Measurements from ENCODE around the gene MRPL58. TPM values are rescaled to one million over a fixed set of nuclear protein-coding genes. Genes with fewer than 3 reads are reported as not detected.

The MRPL58 gene
- total RNA-seq, 1 donor from 2014 or later: 16.2 TPM

Other genes starting within 250 kb of the MRPL58 start
- gene NAT9, start 236.3 kb upstream of the MRPL58 start, total RNA-seq (ENCODE audit: unreplicated experiment): 50.1 TPM
- 0.74 TPM for gene GRIN2C, start 152.8 kb upstream of the MRPL58 start, total RNA-seq (ENCODE audit: unreplicated experiment)
- 22.1 TPM for gene FDXR, start 139.7 kb upstream of the MRPL58 start, total RNA-seq (ENCODE audit: unreplicated experiment)
- not detected for gene FADS6, start 119.0 kb upstream of the MRPL58 start, total RNA-seq (ENCODE audit: unreplicated experiment)
- gene USH1G, start 89.4 kb upstream of the MRPL58 start, total RNA-seq (ENCODE audit: unreplicated experiment): 0.18 TPM
- gene OTOP2, start 88.4 kb upstream of the MRPL58 start, total RNA-seq (ENCODE audit: unreplicated experiment): not detected
- not detected for gene OTOP3, start 76.8 kb upstream of the MRPL58 start, total RNA-seq (ENCODE audit: unreplicated experiment)
- 157 TPM for gene HID1, start 39.9 kb upstream of the MRPL58 start, total RNA-seq (ENCODE audit: unreplicated experiment)
- 33.2 TPM for gene CDR2L, start 25.0 kb upstream of the MRPL58 start, total RNA-seq (ENCODE audit: unreplicated experiment)
- gene ATP5PD, start 34.3 kb downstream of the MRPL58 start, total RNA-seq (ENCODE audit: unreplicated experiment): 179 TPM
- 33.5 TPM for gene KCTD2, start 34.6 kb downstream of the MRPL58 start, total RNA-seq (ENCODE audit: unreplicated experiment)
- 50.9 TPM for gene SLC16A5, start 75.3 kb downstream of the MRPL58 start, total RNA-seq (ENCODE audit: unreplicated experiment)
- 43.4 TPM for gene ARMC7, start 97.3 kb downstream of the MRPL58 start, total RNA-seq (ENCODE audit: unreplicated experiment)
- 13.5 TPM for gene NT5C, start 119.1 kb downstream of the MRPL58 start, total RNA-seq (ENCODE audit: unreplicated experiment)
- gene JPT1, start 141.8 kb downstream of the MRPL58 start, total RNA-seq (ENCODE audit: unreplicated experiment): 115 TPM
- gene SUMO2, start 170.3 kb downstream of the MRPL58 start, total RNA-seq (ENCODE audit: unreplicated experiment): 657 TPM
- gene NUP85, start 193.0 kb downstream of the MRPL58 start, total RNA-seq (ENCODE audit: unreplicated experiment): 83.9 TPM
- 60.8 TPM for gene GGA3, start 248.9 kb downstream of the MRPL58 start, total RNA-seq (ENCODE audit: unreplicated experiment)
- 63.4 TPM for gene MRPS7, start 249.2 kb downstream of the MRPL58 start, total RNA-seq (ENCODE audit: unreplicated experiment)